Left renal cortex interstitium (tissue), 4 donors: Measurements from ENCODE around the gene AKAP6. TPM values are rescaled to one million over a fixed set of nuclear protein-coding genes. Genes with fewer than 3 reads are reported as not detected.

Experiments used
- DNase-seq, 4 donors: peaks; one replicate each; pipeline ENCODE4 v3.0.0-alpha.2; 2013; ENCODE audit warnings: low read depth in 4 of 4, low spot score in 2 of 4, missing footprints in 1 of 4
- polyA plus RNA-seq, 4 donors: library from polyadenylated mRNA; unstranded; fragments of 120-200 nt; gene quantifications; one replicate each; pipeline ENCODE4 v1.2.1, GENCODE V29; 2013; ENCODE audit not compliant: insufficient read length in 4 of 4

AKAP6 gene
- polyA plus RNA-seq, 4 donors, result 1.8 to 3.6 (median 3.1) TPM

GRCh38 chr14:32403021-32403420, 73.9 kb downstream of the AKAP6 start:
- no peak for DNase-seq

- no peak for DNase-seq
These were observed 74.6 kb downstream of the AKAP6 start for GRCh38 chr14:32403688-32404087.

GRCh38 chr14:32404784-32405573, 75.9 kb downstream of the AKAP6 start:
- DNase-seq, result no peak

- DNase-seq, result no peak
These were observed 76.8 kb downstream of the AKAP6 start for GRCh38 chr14:32405856-32406255.

- no peak for DNase-seq
These were observed 78.0 kb downstream of the AKAP6 start for GRCh38 chr14:32407130-32407529.

GRCh38 chr14:32408018-32408417, 78.9 kb downstream of the AKAP6 start:
- DNase-seq, result peak in 1 of 4 donors; percentile 20

- no peak for DNase-seq
These were observed 83.0 kb downstream of the AKAP6 start for GRCh38 chr14:32412103-32412502.

GRCh38 chr14:32412532-32412931, 83.4 kb downstream of the AKAP6 start:
- DNase-seq, result no peak

- no peak for DNase-seq
These were observed 85.0 kb downstream of the AKAP6 start for GRCh38 chr14:32413967-32414640.

GRCh38 chr14:32414808-32415255, 85.7 kb downstream of the AKAP6 start:
- DNase-seq, result no peak

- no peak for DNase-seq
These were observed 89.0 kb downstream of the AKAP6 start for GRCh38 chr14:32417956-32418552.

GRCh38 chr14:32419429-32419828, 90.3 kb downstream of the AKAP6 start:
- no peak for DNase-seq

- no peak for DNase-seq
These were observed 92.7 kb downstream of the AKAP6 start for GRCh38 chr14:32421781-32422180.

- DNase-seq, result no peak
These were observed 93.3 kb downstream of the AKAP6 start for GRCh38 chr14:32422440-32422839.

- DNase-seq, result no peak
These were observed 96.9 kb downstream of the AKAP6 start for GRCh38 chr14:32426028-32426427.

- DNase-seq, result no peak
These were observed 97.7 kb downstream of the AKAP6 start for GRCh38 chr14:32426586-32427388.

- no peak for DNase-seq
These were observed 98.8 kb downstream of the AKAP6 start for GRCh38 chr14:32427726-32428528.

GRCh38 chr14:32428875-32429274, 99.8 kb downstream of the AKAP6 start:
- no peak for DNase-seq

- no peak for DNase-seq
These were observed 101.2 kb downstream of the AKAP6 start for GRCh38 chr14:32430326-32430725.
